ENCODE data around the gene CTIF. TPM values are rescaled to one million over a fixed set of nuclear protein-coding genes. Genes with fewer than 3 reads are reported as not detected.

The CTIF gene
- total and polyA plus RNA-seq, 2 donors = 1.7 to 11.3 TPM

GRCh38 chr18:48820483-48821250 is 281.8 kb downstream of the CTIF start:
- no peaks in the 10 kb centered on the region for H3K27me3 ChIP-seq (ENCODE audit: control insufficient read depth in 2 of 2, insufficient read depth in 1 of 2, low read length in 1 of 2)
- H3K27ac ChIP-seq (ENCODE audit: low read depth in 1 of 2, low read length in 1 of 2) = no peak overlapping the region
- whole genome bisulfite sequencing = 96% methylated on average over 11 of the region's 11 CpGs
- H3K36me3 ChIP-seq (ENCODE audit: control insufficient read depth in 2 of 2, insufficient read depth in 2 of 2, low read length in 1 of 2) = no peaks in the 10 kb centered on the region
- H3K4me1 ChIP-seq (ENCODE audit: control insufficient read depth in 2 of 2, insufficient read depth in 2 of 2, low read length in 2 of 2) = no peaks in the 10 kb centered on the region
- no peak overlapping the region for H3K4me3 ChIP-seq (ENCODE audit: low read length in 2 of 2)
- no peak for DNase-seq (ENCODE audit: low read depth in 6 of 9, low spot score in 9 of 9)
- H3K9me3 ChIP-seq (ENCODE audit: control insufficient read depth in 2 of 2, insufficient read depth in 1 of 2, low read length in 1 of 2) = no peaks in the 10 kb centered on the region

GRCh38 chr18:48821251-48821590 is 282.4 kb downstream of the CTIF start:
- H3K27me3 ChIP-seq (ENCODE audit: control insufficient read depth in 2 of 2, insufficient read depth in 1 of 2, low read length in 1 of 2) = no peaks in the 10 kb centered on the region
- WGBS = 93% methylated on average over 5 of the region's 5 CpGs
- no peaks in the 10 kb centered on the region for H3K36me3 ChIP-seq (ENCODE audit: control insufficient read depth in 2 of 2, insufficient read depth in 2 of 2, low read length in 1 of 2)
- H3K9me3 ChIP-seq (ENCODE audit: control insufficient read depth in 2 of 2, insufficient read depth in 1 of 2, low read length in 1 of 2) = no peaks in the 10 kb centered on the region
- H3K27ac ChIP-seq (ENCODE audit: low read depth in 1 of 2, low read length in 1 of 2) = no peak overlapping the region
- no peak overlapping the region for H3K4me3 ChIP-seq (ENCODE audit: low read length in 2 of 2)
- H3K4me1 ChIP-seq (ENCODE audit: control insufficient read depth in 2 of 2, insufficient read depth in 2 of 2, low read length in 2 of 2) = peaks cover 0 to 2% of the 10 kb centered on the region in 2 donors
- DNase-seq (ENCODE audit: low read depth in 6 of 9, low spot score in 9 of 9) = no peak

GRCh38 chr18:48821845-48822244 is 283.0 kb downstream of the CTIF start:
- Histone ChIP-seq H3K27ac (ENCODE audit: low read depth in 1 of 2, low read length in 1 of 2) (no peak overlapping the region), H3K36me3 (ENCODE audit: control insufficient read depth in 2 of 2, insufficient read depth in 2 of 2, low read length in 1 of 2) (no peaks in the 10 kb centered on the region), H3K4me3 (ENCODE audit: low read length in 2 of 2) (no peak overlapping the region), H3K27me3 (ENCODE audit: control insufficient read depth in 2 of 2, insufficient read depth in 1 of 2, low read length in 1 of 2) (no peaks in the 10 kb centered on the region), H3K9me3 (ENCODE audit: control insufficient read depth in 2 of 2, insufficient read depth in 1 of 2, low read length in 1 of 2) (no peaks in the 10 kb centered on the region), H3K4me1 (ENCODE audit: control insufficient read depth in 2 of 2, insufficient read depth in 2 of 2, low read length in 2 of 2) (peaks cover 0 to 2% of the 10 kb centered on the region in 2 donors)
- no peak for DNase-seq (ENCODE audit: low read depth in 6 of 9, low spot score in 9 of 9)
- WGBS = 88% methylated on average over 4 of the region's 4 CpGs

- H3K9me3 ChIP-seq (ENCODE audit: control insufficient read depth in 2 of 2, insufficient read depth in 1 of 2, low read length in 1 of 2) = no peaks in the 10 kb centered on the region
- H3K27ac ChIP-seq (ENCODE audit: low read depth in 1 of 2, low read length in 1 of 2) = no peak overlapping the region
- H3K36me3 ChIP-seq (ENCODE audit: control insufficient read depth in 2 of 2, insufficient read depth in 2 of 2, low read length in 1 of 2) = no peaks in the 10 kb centered on the region
- 97% methylated on average over 14 of the region's 14 CpGs for WGBS
- H3K27me3 ChIP-seq (ENCODE audit: control insufficient read depth in 2 of 2, insufficient read depth in 1 of 2, low read length in 1 of 2) = peaks cover 0 to 5% of the 10 kb centered on the region in 2 donors
- DNase-seq (ENCODE audit: low read depth in 6 of 9, low spot score in 9 of 9) = no peak
- peaks cover 0 to 15% of the 10 kb centered on the region in 2 donors for H3K4me1 ChIP-seq (ENCODE audit: control insufficient read depth in 2 of 2, insufficient read depth in 2 of 2, low read length in 2 of 2)
- no peak overlapping the region for H3K4me3 ChIP-seq (ENCODE audit: low read length in 2 of 2)
These were observed 285.6 kb downstream of the CTIF start for GRCh38 chr18:48824231-48824970.

GRCh38 chr18:48825101-48825745 is 286.4 kb downstream of the CTIF start:
- Histone ChIP-seq H3K9me3 (ENCODE audit: control insufficient read depth in 2 of 2, insufficient read depth in 1 of 2, low read length in 1 of 2) (no peaks in the 10 kb centered on the region), H3K4me3 (ENCODE audit: low read length in 2 of 2) (no peak overlapping the region), H3K36me3 (ENCODE audit: control insufficient read depth in 2 of 2, insufficient read depth in 2 of 2, low read length in 1 of 2) (no peaks in the 10 kb centered on the region), H3K27ac (ENCODE audit: low read depth in 1 of 2, low read length in 1 of 2) (no peak overlapping the region), H3K4me1 (ENCODE audit: control insufficient read depth in 2 of 2, insufficient read depth in 2 of 2, low read length in 2 of 2) (peaks cover 0 to 15% of the 10 kb centered on the region in 2 donors), H3K27me3 (ENCODE audit: control insufficient read depth in 2 of 2, insufficient read depth in 1 of 2, low read length in 1 of 2) (peaks cover 0 to 5% of the 10 kb centered on the region in 2 donors)
- DNase-seq (ENCODE audit: low read depth in 6 of 9, low spot score in 9 of 9) = no peak
- 93% methylated on average over 6 of the region's 6 CpGs for WGBS

GRCh38 chr18:48826271-48826670 is 287.4 kb downstream of the CTIF start:
- Histone ChIP-seq H3K4me1 (ENCODE audit: control insufficient read depth in 2 of 2, insufficient read depth in 2 of 2, low read length in 2 of 2) (peaks cover 0 to 15% of the 10 kb centered on the region in 2 donors), H3K27ac (ENCODE audit: low read depth in 1 of 2, low read length in 1 of 2) (no peak overlapping the region), H3K9me3 (ENCODE audit: control insufficient read depth in 2 of 2, insufficient read depth in 1 of 2, low read length in 1 of 2) (no peaks in the 10 kb centered on the region), H3K4me3 (ENCODE audit: low read length in 2 of 2) (no peak overlapping the region), H3K27me3 (ENCODE audit: control insufficient read depth in 2 of 2, insufficient read depth in 1 of 2, low read length in 1 of 2) (peaks cover 0 to 5% of the 10 kb centered on the region in 2 donors), H3K36me3 (ENCODE audit: control insufficient read depth in 2 of 2, insufficient read depth in 2 of 2, low read length in 1 of 2) (no peaks in the 10 kb centered on the region)
- no peak for DNase-seq (ENCODE audit: low read depth in 6 of 9, low spot score in 9 of 9)
- WGBS = 97% methylated on average over 7 of the region's 7 CpGs

- over 99% methylated on average over 8 of the region's 8 CpGs for WGBS
- H3K9me3 ChIP-seq (ENCODE audit: control insufficient read depth in 2 of 2, insufficient read depth in 1 of 2, low read length in 1 of 2) = no peaks in the 10 kb centered on the region
- no peak overlapping the region for H3K27ac ChIP-seq (ENCODE audit: low read depth in 1 of 2, low read length in 1 of 2)
- H3K27me3 ChIP-seq (ENCODE audit: control insufficient read depth in 2 of 2, insufficient read depth in 1 of 2, low read length in 1 of 2) = peaks cover 0 to 5% of the 10 kb centered on the region in 2 donors
- H3K4me1 ChIP-seq (ENCODE audit: control insufficient read depth in 2 of 2, insufficient read depth in 2 of 2, low read length in 2 of 2) = peaks cover 0 to 15% of the 10 kb centered on the region in 2 donors
- no peak for DNase-seq (ENCODE audit: low read depth in 6 of 9, low spot score in 9 of 9)
- no peak overlapping the region for H3K4me3 ChIP-seq (ENCODE audit: low read length in 2 of 2)
- no peaks in the 10 kb centered on the region for H3K36me3 ChIP-seq (ENCODE audit: control insufficient read depth in 2 of 2, insufficient read depth in 2 of 2, low read length in 1 of 2)
These were observed 288.0 kb downstream of the CTIF start for GRCh38 chr18:48826806-48827205.

GRCh38 chr18:48827291-48828193 is 288.7 kb downstream of the CTIF start:
- H3K9me3 ChIP-seq (ENCODE audit: control insufficient read depth in 2 of 2, insufficient read depth in 1 of 2, low read length in 1 of 2) = no peaks in the 10 kb centered on the region
- DNase-seq (ENCODE audit: low read depth in 6 of 9, low spot score in 9 of 9) = no peak
- 78% methylated on average over 21 of the region's 21 CpGs for WGBS
- no peak overlapping the region for H3K4me3 ChIP-seq (ENCODE audit: low read length in 2 of 2)
- no peaks in the 10 kb centered on the region for H3K36me3 ChIP-seq (ENCODE audit: control insufficient read depth in 2 of 2, insufficient read depth in 2 of 2, low read length in 1 of 2)
- H3K4me1 ChIP-seq (ENCODE audit: control insufficient read depth in 2 of 2, insufficient read depth in 2 of 2, low read length in 2 of 2) = peaks cover 0 to 15% of the 10 kb centered on the region in 2 donors
- peaks cover 0 to 5% of the 10 kb centered on the region in 2 donors for H3K27me3 ChIP-seq (ENCODE audit: control insufficient read depth in 2 of 2, insufficient read depth in 1 of 2, low read length in 1 of 2)
- peak overlapping the region in 1 of 2 donors; percentile 43 for H3K27ac ChIP-seq (ENCODE audit: low read depth in 1 of 2, low read length in 1 of 2)

Data from thymus (tissue), 11 donors.